GM21528 (cell line): ENCODE results near the gene GSDMA.

Experiments
- ATAC-seq: cut with Tn5 transposase; IDR thresholded peaks from one replicate; pipeline ENCODE4 v1.9.1; 2021; ENCODE audit warnings: mild to moderate bottlenecking, moderate library complexity; ENCODE audit not compliant: unreplicated experiment, low FRiP score

Gene GSDMA, protein sequence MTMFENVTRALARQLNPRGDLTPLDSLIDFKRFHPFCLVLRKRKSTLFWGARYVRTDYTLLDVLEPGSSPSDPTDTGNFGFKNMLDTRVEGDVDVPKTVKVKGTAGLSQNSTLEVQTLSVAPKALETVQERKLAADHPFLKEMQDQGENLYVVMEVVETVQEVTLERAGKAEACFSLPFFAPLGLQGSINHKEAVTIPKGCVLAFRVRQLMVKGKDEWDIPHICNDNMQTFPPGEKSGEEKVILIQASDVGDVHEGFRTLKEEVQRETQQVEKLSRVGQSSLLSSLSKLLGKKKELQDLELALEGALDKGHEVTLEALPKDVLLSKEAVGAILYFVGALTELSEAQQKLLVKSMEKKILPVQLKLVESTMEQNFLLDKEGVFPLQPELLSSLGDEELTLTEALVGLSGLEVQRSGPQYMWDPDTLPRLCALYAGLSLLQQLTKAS

DNA sequence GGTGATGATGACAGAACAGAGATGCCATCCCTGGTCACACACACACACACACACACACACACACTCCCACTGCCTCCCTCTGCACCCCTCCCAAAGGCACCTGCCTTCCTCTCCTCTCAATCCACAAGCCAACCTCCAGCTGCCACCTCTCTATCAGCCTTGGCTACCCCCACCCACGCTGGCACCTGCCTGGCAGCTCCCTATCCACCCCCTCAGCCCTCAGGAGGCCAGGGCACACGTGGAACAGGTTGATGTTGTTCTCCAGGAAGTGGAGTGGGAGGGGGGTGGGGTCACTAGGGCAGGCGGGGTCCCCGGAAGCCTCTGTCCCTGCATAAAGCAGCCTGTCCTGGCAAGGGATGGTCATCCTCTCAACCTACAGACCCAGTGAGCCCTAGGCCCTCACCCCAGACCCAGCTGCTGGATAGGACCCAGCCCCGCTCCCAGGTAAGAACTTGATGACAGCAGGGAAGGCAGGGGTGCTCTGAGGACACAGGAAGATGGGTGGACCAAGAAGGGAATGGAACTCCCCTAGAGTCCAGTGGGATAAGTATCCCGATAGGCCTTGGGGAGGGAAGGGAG lies at the start of gene GSDMA:
Gene GSDMA (plus strand): TSS at position 363 of the 579 bp plus-strand sequence. CDS start 2,684 bp downstream, outside the sequence.
- no peak for ATAC-seq

DNA sequence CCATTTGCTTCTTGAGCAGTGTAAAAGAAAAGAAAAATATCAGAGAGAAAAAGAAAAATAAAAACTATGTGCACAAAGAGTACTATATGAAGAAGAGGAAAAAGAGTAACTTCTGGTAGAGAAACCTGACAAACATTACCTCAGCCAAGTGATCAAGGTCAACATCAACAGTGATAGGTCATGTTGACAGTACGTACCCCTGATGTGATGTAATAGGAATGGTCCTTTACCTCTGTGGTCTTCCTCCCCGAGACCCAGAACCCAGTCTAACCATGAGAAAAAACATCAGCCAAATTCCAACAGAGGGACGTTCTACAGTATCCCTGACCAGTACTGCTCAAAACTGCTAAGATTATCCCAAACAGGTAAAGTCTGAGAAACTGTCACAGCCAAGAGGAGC lies 48.8 kb upstream of the GSDMA start:
- ATAC-seq, result no peak

DNA sequence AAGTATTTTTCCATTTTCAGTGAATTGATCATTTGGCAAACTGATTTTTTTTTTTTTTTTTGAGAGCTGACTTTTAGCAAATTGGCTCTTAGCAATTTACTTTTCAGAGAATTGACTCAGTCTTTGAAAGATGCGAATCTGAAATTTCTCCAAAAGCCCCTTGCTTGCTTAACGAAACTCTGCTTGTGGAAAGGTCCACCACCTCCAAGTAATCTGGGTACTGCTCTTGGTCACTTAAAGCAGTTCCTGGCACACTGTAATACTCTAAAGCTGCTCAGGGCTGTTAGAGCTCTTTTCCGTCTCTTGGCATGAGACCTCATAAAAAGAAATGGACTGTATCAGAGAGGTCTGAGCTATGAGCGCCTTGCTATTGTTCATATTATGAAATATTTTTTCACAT lies 47.2 kb upstream of the GSDMA start:
- ATAC-seq, result no peak

DNA sequence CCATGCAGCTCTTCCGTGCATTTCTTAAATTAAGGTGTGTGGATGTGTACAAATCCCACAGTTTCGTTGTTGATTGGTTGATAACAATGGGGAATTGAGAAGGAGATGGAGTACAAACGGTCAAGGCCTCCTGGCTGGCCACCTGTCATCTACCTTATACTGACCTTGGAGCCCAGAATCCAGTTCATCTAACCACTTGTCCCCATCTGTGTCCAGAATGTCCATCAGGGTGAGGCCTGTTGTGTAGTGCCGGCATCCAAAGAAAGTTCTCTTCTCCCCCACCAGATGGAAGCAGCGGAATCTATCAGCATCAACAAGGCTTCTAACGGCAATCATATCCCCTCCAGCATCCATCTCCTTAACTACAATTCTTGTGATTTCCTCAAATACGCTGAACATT lies 45.9 kb upstream of the GSDMA start:
- no peak for ATAC-seq

DNA sequence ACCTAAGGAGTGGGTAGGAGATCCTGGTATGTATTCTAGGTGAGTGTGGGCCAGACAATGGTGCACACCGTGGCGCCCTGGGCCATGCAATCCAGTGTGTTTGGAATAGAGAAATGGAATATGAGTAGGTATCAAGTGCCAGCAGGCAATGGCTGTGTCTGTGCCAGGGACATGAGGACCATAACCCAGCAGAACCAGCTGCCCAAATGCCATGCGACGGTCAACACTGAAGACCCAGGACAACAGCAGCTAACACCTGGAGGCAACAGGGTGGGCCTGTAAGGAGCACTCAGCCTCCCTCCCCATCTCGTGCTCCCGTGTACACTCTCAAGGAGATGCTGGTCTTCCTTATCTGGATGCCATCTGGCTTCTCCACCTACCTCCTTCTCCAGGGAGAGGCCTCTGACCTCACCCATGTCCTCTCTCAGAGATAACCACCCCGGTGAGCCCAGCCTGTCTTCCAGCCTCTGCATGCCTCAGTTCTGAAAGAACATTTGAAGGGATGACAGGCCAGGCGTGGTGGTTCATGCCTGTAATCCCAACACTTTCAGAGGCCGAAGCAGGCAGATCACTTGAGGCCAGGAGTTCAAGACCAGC lies 43.6 kb upstream of the GSDMA start:
- no peak for ATAC-seq

DNA sequence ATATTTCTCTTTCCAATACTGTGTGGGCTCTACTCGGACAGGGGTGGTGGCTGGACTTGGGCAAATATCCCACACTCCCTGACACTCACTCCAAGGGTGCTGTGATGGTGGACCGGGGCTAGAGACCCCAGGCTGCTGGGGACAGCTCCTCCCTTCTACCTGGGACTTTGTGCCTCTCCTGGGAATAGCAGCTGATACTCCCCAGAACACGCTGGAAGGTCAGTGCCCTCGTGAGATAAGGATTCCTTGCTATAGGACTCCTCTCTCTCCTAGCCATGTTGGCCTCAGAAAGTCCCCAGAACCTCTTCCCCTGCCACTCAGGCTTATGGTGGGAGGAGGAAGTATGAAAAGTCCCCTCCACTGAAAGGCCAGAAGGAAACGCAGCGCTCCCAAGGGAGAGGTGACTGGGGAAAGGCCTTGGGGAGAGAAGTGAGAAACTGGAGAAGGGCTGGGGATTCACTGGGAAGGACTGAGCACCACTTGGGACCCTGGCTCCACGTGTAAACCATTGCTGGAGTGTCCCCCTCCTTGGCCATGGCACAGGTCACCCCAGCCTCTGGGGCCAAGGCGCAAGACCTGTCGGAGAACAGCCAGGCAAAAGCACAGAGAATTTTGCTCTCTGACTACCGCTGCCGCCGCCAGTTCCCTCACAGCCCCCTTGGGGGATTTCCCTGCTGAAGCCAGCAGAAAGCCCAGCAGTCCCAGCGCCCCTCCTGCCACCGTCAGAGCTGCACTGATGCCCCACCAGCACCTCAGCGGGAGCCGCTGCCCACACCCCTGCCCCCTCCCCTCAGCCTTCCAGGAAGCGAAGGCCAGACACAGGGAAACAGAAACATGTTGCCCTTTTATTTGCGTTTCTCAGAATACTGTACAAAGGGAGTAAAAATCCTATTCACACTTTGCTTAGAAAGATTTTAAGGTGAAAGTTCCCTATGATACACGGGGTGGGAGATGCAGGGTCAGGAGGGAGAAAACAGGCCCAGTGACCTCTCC lies 42.3 kb upstream of the GSDMA start:
- ATAC-seq, result no peak

DNA sequence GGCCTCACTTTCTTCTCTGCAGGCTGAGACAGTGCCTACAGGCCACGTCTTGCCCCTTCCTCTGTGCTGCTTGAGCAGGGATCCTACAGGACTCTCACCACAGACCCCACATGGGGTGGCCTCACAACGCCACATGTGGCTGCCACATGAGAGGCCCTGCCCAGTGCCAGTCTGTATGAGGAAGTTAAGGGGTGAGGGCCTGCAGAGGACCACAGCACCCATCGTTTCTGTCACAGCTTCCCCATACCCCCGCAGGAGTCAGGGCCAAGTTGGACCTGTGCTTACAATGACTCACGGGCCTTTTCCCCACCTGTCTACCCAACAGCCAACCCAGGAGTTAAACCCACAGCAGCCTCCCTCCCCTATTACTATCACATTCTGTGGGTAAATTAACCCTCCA lies 41.5 kb upstream of the GSDMA start:
- no peak for ATAC-seq

DNA sequence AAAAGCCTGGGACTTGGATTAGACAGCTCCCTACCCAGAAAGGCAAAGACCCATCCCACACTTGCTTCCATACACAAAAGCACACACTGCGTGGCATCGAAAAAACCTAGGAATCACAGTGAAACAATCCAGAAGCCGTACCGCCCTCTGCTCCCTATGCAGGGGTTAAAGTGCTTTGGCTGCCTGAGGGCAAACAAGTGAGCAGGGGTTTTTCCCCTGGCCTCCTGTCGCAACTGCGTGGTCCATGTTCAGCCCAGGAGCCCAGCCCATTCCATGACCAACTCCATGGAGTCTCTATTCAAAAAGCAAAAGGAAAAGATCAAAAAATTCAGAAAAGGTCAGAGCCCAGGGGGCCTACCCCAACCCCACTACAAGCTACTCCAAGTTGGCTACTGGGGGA lies 40.8 kb upstream of the GSDMA start:
- ATAC-seq, result no peak

DNA sequence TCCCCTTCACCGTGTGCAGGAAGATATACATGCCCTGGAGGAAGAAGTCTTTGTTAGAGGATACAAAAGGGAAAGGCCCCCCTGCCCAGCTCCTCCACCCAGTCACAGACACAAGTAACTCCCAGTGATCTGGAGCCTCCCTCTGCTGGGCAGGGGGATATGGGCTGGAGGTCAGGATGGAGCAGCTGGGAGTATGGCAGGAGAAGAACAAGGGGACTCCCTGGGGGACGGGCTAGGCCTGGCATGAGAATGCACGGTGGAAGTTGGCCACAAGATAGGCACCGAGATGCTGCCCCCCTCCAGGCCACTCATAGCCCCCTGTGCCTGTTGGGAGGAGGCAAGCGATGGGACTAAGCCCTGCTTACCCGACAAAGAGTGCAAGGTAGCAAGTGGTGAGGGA lies 39.6 kb upstream of the GSDMA start:
- ATAC-seq, result no peak

DNA sequence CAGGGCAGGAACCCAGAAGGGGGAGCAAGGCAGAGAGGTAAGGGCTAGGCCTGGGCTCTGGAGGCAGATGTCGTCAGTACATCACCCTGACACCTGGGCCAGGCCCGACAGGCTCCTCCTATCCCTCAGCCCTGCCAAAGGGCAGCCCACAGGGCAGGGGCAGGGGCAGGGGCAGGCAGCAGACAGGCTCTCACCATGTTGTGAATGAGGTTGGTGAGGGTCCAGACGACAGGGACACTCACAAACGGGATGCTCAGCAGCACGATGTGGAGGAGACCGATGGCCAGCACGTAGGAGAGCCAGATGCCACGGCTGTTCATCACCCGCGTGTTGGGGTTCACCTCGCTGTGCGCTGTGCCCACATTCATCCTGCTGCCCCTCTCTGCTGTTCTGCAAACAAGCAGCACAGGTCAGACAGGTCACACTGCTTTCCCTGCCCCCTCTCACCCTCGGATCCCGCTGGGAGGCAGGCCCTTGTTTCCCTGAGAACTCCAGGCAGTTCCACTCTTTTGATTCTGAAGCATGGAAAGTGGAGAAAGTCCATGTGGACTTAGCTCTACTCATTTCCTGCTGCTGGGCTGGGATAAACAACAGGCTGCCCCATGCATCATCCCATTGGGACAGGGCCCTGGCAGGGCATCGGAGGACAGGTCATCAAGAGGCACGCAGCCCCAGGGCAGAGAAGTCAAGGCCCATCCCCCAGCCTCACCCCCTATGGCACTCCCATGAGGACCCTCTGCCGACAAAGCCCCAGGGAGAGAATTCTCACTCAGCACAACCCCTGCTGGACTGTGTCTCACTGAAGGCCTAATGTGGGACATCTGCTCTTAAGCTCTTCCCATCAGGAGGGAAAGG lies 38.7 kb upstream of the GSDMA start:
- no peak for ATAC-seq

DNA sequence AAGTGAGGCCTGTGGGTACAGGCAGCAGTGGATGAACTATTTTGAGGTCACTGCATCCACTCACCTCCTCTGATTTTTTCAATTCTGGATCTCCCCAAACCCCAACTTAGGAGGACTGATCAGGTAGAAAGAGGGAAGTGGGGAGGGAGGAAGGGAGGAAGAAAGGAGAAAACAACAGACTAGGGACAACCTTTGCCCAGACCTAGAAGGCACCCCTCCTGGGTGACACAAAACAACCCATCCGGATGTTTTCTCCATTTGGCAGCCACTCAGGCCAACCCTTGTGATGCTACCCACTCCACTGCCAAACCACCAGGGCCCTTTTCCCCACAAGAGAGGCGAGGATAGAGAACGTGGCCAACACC lies 38.1 kb upstream of the GSDMA start:
- ATAC-seq, result no peak

DNA sequence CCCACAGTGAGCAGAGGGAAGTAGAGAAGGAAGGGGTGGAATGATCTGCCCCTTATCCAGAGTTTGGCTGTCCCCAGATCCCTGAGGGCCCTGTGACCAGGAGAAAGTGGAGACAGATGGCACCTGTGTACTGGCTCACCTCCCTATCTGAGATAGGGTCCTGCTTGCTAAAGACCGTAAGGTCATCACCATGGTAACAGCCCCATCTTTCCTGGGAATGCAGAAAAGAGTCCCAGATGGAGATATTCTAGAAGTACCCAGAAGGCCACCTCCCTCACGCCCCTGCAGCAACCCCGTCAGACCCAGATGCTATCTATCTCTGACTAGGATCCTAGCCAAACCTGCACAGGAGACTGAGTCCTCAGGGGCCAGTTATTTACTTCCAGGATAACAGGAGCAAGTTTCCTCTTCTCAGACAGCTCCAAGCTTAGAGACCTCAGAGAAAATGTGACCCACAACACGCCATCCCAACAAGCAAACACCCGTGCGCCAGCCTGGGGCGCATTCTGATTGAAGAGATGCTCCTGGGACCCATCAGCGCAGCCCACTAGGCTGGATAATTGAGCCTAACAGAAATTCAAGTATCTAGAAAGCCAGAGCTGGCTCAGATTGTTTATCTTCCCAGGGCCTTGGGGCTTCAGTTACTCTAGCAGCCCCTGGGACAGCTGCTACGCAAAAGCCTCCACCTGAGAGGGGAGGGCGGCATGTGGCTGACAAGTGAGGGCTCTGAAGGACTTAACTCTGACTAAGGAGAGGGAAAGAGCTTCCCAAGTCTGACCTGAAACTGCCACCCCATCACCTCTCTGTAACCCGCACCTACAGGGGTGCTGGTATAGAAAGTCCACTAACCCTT lies 37.3 kb upstream of the GSDMA start:
- ATAC-seq, result no peak

DNA sequence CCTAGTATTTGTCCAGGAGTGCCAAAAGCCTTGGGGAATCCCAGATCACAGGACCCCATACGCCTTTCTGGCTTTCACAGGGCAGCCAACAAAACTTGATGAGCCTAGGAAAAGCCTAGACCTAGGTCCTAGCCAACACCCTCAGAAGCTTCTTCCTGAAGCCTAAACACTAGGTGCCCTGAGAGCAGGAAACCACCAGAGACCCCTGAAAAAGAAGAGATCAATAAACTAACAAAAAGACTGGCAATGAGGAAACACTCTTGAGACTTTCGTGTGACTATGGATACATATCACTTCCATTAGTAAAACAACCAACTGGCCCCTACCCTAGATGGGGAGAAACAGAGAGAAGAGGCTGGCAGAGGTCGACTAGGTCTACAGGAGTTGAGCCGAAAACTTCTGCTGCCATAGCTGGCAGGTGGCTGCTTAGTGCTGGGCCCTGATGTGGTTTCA lies 36.6 kb upstream of the GSDMA start:
- no peak for ATAC-seq

DNA sequence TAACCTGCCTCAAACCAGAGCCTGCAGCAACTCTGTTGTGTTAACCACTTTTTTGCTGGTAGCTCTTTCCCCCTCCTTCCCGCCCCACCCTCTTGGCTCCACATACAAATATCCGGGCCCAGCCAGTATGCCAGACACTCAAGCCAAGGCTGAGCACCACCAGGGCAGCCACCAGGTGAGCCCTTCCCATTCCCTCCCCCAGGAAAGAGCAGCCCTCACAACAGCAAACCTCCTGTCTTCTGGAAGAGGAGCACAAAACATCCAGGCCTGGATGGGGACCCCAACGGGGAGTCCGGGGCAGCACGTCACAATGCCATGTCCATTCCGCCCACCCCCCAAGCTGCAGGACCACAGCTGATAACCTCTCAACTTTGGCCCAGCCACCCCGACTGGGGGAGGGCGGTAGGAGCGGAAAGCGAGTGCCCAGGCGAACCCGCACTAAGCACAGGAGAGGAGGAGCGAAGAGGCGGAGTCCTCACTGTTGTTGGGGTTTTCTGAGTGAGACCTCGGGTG lies 36.2 kb upstream of the GSDMA start:
- peak; percentile 10 for ATAC-seq

DNA sequence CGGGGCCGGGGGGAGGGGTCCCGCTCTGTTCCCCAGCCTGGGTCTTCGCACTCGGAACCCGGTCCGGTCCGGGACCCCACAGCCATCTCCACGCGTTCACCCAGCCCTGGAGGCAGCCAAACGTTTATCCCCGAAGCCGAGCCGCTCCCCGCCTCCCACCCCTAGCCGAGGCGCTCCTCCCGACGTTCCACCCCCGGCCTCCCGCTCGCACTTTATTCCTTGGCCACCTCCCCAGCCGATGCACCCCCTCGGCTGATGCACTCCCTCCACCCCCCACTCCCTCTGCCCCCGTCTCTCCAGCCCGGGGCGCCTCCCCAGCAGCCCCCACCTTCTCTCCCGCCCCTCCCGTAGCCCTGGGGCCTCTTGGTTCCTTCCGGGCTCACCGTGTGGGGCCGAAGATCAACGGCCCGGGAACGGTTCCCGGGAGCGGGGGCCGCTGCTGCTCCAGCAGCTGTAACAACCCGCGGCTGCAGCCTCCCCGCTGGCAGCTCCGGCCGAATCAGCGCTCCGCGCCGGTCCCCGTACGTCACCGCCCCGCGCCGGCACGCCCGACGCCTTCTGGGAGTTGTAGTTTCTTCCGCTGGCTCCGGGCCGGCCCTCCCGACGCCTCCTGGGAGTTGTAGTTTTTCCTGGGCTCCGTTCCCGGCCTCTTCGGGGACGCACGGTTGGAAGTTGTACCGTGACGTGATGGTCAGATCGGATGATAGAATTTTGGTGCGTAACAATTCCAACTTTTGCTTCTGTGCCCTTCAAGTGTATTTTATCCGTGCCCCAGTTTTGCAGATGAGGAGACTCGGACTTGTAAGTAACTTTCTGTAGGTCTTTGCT lies 35.5 kb upstream of the GSDMA start, which contains the start of the genes LRRC3C and ORMDL3:
Gene LRRC3C (plus strand): TSS at position 632 of the 828 bp plus-strand sequence. CDS start 13,792 bp downstream, outside the sequence.
Gene ORMDL3 (minus strand): TSS at position 501 of the 828 bp plus-strand sequence. CDS start 3,398 bp downstream, outside the sequence.
- ATAC-seq, result peak; percentile 70

DNA sequence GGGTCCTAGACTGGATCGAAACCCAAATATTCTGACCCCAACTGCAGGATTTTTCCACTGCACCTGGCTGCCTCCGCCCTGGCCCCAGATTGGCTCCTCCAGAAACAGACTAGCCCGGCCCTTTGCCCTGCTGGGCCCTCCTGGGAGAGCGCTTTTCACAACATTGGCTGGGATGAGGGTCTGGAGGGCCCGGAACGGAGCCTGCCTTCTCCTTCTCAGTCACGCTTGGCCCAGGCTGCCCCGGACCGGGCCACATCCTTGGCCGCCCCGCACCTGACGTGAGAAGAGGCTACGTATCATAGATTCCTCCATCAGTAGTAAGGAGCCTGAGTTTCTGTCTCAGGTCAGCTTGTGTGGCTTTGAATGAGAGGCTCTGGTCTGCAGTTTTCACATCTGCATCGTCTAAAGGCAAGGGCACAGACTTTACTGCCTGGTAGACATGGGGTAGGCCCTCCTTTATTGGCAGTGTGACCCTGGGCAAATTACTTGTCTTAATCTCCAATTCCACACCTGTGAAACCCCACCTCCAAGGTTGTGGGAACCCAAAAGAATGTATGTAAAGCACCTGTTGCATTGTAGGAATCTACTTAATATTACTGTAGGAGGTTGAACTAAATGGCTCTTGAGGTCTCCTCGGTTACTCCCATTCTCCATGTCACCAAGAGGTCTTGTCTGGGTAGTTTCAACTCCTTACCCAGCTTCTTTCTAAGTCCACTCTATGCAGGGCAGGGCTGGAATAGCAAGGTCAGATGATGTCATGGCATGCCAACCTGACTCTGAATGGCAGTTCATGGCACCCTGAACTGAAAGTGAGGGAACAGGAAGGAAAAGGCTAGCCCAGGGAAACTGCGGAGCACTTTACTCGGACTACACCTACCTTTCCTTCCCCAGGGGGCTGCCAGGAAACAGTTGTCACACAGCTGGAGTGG lies 34.6 kb upstream of the GSDMA start:
- peak; percentile 16 for ATAC-seq
